Caco-2 (cell line): ENCODE results near the gene TACO1. TPM values are rescaled to one million over a fixed set of nuclear protein-coding genes. Genes with fewer than 3 reads are reported as not detected.

Source experiments
- BruUV-seq: library from RNA; stranded (reverse); fragments of 400-500 nt; replicated peaks from 2 replicates; lab custom pipeline; 2021; lab: Mats Ljungman, UMichigan
- CTCF ChIA-PET: fragments of 300-600 bp; sonication (Branson Sonifier 250); formaldehyde crosslinking; loops from one replicate; lab custom pipeline; 2022; ENCODE audit warnings: antibody characterized with exemption; lab: Charles Lee
- POLR2A ChIA-PET: fragments of 300-600 bp; sonication (Branson Sonifier 250); formaldehyde crosslinking; loops from one replicate; lab custom pipeline; 2022; ENCODE audit warnings: antibody characterized with exemption; lab: Charles Lee
- DNase-seq, 2 experiments: peaks; one replicate each; pipeline versions ENCODE4 v3.0.0 to v3.0.0-alpha.2; 2020 to 2022
- H3K27me3 ChIP-seq: replicated peaks from 2 replicates; pipeline ENCODE4 v1.6.0; 2011; ENCODE audit warnings: low read length; ENCODE audit not compliant: control insufficient read depth, insufficient read depth
- H3K36me3 ChIP-seq: 2 replicates; pipeline ENCODE4 v1.5.1; 2011; ENCODE audit warnings: low read length; ENCODE audit not compliant: control insufficient read depth, insufficient read depth
- H3K4me1 ChIP-seq: fragments of 250-450 bp; sonication (Bioruptor Pico); 2 replicates; pipeline ENCODE4 v1.5.1; 2020; ENCODE audit warnings: mild to moderate bottlenecking
- H3K4me3 ChIP-seq: 2 replicates; pipeline ENCODE4 v1.5.1; 2011; ENCODE audit warnings: low read depth, mild to moderate bottlenecking, control low read depth, low read length
- H3K9me3 ChIP-seq: fragments of 250-450 bp; sonication (Bioruptor Pico); 2 replicates; pipeline ENCODE4 v1.5.1; 2020; ENCODE audit warnings: mild to moderate bottlenecking, moderate library complexity
- H3K27ac Mint-ChIP-seq: one replicate; pipeline ENCODE4 v1.8.0; 2022; ENCODE audit warnings: mixed read lengths; ENCODE audit not compliant: unreplicated experiment
- H3K27me3 Mint-ChIP-seq: one replicate; pipeline ENCODE4 v1.8.0; 2022; ENCODE audit warnings: mixed read lengths; ENCODE audit not compliant: insufficient read depth, unreplicated experiment
- H3K36me3 Mint-ChIP-seq: one replicate; pipeline ENCODE4 v1.8.0; 2022; ENCODE audit warnings: mild to moderate bottlenecking, mixed read lengths; ENCODE audit not compliant: insufficient read depth, unreplicated experiment
- H3K4me1 Mint-ChIP-seq: one replicate; pipeline ENCODE4 v1.8.0; 2022; ENCODE audit warnings: low read depth, mixed read lengths; ENCODE audit not compliant: unreplicated experiment
- H3K4me3 Mint-ChIP-seq: one replicate; pipeline ENCODE4 v1.8.0; 2022; ENCODE audit warnings: mild to moderate bottlenecking, moderate library complexity, mixed read lengths; ENCODE audit not compliant: unreplicated experiment
- H3K9me3 Mint-ChIP-seq: one replicate; pipeline ENCODE4 v1.8.0; 2022; ENCODE audit warnings: mixed read lengths; ENCODE audit not compliant: unreplicated experiment
- CTCF ChIP-seq, 2 experiments: fragments of 200-600 bp in 1 of 2; IDR thresholded peaks; 1 replicate in 1 of 2; 2 replicates in 1 of 2; pipeline versions ENCODE4 v1.5.1 to v1.8.0; 2011 to 2022; ENCODE audit warnings: antibody characterized with exemption in 1 of 2, control low read depth in 1 of 2, inconsistent platforms in 1 of 2, low read depth in 1 of 2, low read length in 1 of 2, mild to moderate bottlenecking in 1 of 2, moderate library complexity in 1 of 2; ENCODE audit not compliant: insufficient read depth in 1 of 2, severe bottlenecking in 1 of 2, unreplicated experiment in 1 of 2
- intact Hi-C: fragments of 100-400 bp; cut with micrococcal nuclease; formaldehyde crosslinking; loops from one replicate; pipeline ENCODE4 v1.10.0; 2022; ENCODE audit not compliant: unreplicated experiment
- total RNA-seq: library from RNA; stranded (reverse); gene quantifications from 2 replicates; pipeline ENCODE4 v1.2.3, GENCODE V29; 2022

Gene TACO1
- total RNA-seq, 1 experiment from 2014 or later: 29.1 TPM

- Histone ChIP-seq H3K4me1 (no peaks in the 10 kb centered on the region), H3K36me3 (no peaks in the 10 kb centered on the region), H3K9me3 (no peaks in the 10 kb centered on the region), H3K4me3 (no peak overlapping the region), H3K27me3 (no peaks in the 10 kb centered on the region)
- Mint-ChIP-seq H3K36me3 (no peaks in the 10 kb centered on the region), H3K27ac (no peak overlapping the region), H3K4me3 (no peak overlapping the region), H3K4me1 (no peaks in the 10 kb centered on the region), H3K27me3 (no peaks in the 10 kb centered on the region), H3K9me3 (no peaks in the 10 kb centered on the region)
- ChIA-PET POLR2A (no interaction called here), CTCF (no interaction called here)
- BruUV-seq: no TSS peak
- intact Hi-C loops: no loop called here
- DNase-seq: no peak
- no peak for TF ChIP-seq CTCF (IDR thresholded peaks at IDR 0.05; ENCODE audit: insufficient read depth in 1 of 2, low read depth in 1 of 2, low read length in 1 of 2, severe bottlenecking in 1 of 2, unreplicated experiment in 1 of 2)
Measured at GRCh38 chr17:63644846-63645245, 44.2 kb downstream of the TACO1 start.

GRCh38 chr17:63645775-63646487, 45.2 kb downstream of the TACO1 start:
- H3K36me3 Mint-ChIP-seq: no peaks in the 10 kb centered on the region
- intact Hi-C loops: no loop called here
- CTCF ChIA-PET: no interaction called here

GRCh38 chr17:63646488-63646806, 45.8 kb downstream of the TACO1 start:
- H3K4me1 Mint-ChIP-seq: no peaks in the 10 kb centered on the region
- no peaks in the 10 kb centered on the region for H3K27me3 ChIP-seq
- no peak overlapping the region for H3K4me3 ChIP-seq
- H3K9me3 ChIP-seq: no peaks in the 10 kb centered on the region
- TF ChIP-seq CTCF (IDR thresholded peaks at IDR 0.05; ENCODE audit: insufficient read depth in 1 of 2, low read depth in 1 of 2, low read length in 1 of 2, severe bottlenecking in 1 of 2, unreplicated experiment in 1 of 2): no peak
- H3K36me3 ChIP-seq: no peaks in the 10 kb centered on the region
- ChIA-PET CTCF (no interaction called here), POLR2A (no interaction called here)
- intact Hi-C loops: no loop called here
- no peak overlapping the region for H3K4me3 Mint-ChIP-seq
- no peaks in the 10 kb centered on the region for H3K36me3 Mint-ChIP-seq
- no peak overlapping the region for H3K27ac Mint-ChIP-seq
- H3K4me1 ChIP-seq: no peaks in the 10 kb centered on the region
- no peaks in the 10 kb centered on the region for H3K9me3 Mint-ChIP-seq
- no peaks in the 10 kb centered on the region for H3K27me3 Mint-ChIP-seq
- no TSS peak for BruUV-seq
- DNase-seq: no peak

More at GRCh38 chr17:63645775-63646487, 45.2 kb downstream of the TACO1 start:
- Histone ChIP-seq H3K9me3 (no peaks in the 10 kb centered on the region), H3K27me3 (no peaks in the 10 kb centered on the region), H3K36me3 (no peaks in the 10 kb centered on the region), H3K4me3 (no peak overlapping the region), H3K4me1 (no peaks in the 10 kb centered on the region)
- POLR2A ChIA-PET: no interaction called here
- BruUV-seq: no TSS peak
- H3K27me3 Mint-ChIP-seq: no peaks in the 10 kb centered on the region
- no peaks in the 10 kb centered on the region for H3K9me3 Mint-ChIP-seq
- no peak for TF ChIP-seq CTCF (IDR thresholded peaks at IDR 0.05; ENCODE audit: insufficient read depth in 1 of 2, low read depth in 1 of 2, low read length in 1 of 2, severe bottlenecking in 1 of 2, unreplicated experiment in 1 of 2)
- no peak overlapping the region for H3K4me3 Mint-ChIP-seq
- DNase-seq: no peak
- no peak overlapping the region for H3K27ac Mint-ChIP-seq
- no peaks in the 10 kb centered on the region for H3K4me1 Mint-ChIP-seq
